ENCODE data around the gene ABCA5.
"Not testable (repeated sequence)": the region's sequence is repeated elsewhere in the genome, so short reads cannot be mapped to it uniquely, and the experiment has no call there.

ABCA5 gene

DNA sequence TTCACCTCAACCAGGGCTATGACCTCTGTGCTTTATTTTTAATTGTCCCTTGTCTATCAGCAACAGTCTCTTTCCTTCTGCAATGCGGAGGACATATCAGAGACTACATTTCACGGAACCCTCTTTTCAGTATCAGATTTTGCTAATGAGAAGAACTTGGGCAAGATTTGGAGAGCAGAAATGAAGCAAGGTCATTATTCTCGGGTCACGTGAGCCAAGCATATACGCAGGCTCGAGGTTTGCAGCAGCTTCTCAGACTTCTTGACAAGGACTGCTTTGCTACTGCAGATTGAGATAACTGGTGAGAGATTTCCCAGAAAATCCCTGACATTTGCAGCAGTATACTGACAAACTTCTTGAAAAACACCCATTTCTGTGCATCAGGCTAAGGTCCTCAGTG, 128.7 kb downstream of the ABCA5 start:
- DNase-seq = no peak

DNA sequence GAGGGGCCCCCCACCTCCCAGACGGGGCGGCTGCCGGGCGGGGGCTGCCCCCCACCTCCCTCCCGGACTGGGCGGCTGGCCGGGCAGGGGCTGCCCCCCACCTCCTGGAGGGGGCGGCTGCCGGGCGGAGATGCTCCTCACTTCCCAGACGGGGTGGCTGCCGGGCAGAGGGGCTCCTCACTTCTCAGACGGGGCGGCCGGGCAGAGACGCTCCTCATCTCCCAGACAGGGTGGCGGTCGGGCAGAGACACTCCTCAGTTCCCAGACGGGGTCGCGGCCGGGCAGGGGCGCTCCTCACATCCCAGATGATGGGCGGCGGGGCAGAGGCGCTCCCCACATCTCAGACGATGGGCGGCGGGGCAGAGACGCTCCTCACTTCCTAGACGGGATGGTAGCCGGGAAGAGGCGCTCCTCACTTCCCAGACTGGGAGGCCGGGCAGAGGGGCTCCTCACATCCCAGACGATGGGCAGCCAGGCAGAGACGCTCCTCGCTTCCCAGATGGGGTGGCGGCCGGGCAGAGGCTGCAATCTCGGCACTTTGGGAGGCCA, 130.8 kb downstream of the ABCA5 start:
- DNase-seq = not testable (repeated sequence)

Measured in SHP77 treated with DMSO at 0.1 percent for 48 hours (cell line).